Ishikawa (cell line): Measurements from ENCODE around the gene SORCS3.

ENCODE experiments used
- CEBPB ChIP-seq: IDR thresholded peaks from 2 replicates; pipeline ENCODE4 v1.6.1; 2012
- CREB1 ChIP-seq: IDR thresholded peaks from 2 replicates; pipeline ENCODE4 v1.6.1; 2012; ENCODE audit warnings: low read depth
- EGR1 ChIP-seq: IDR thresholded peaks from 2 replicates; pipeline ENCODE4 v1.6.1; 2012
- EP300 ChIP-seq: IDR thresholded peaks from 2 replicates; pipeline ENCODE4 v1.6.1; 2012; ENCODE audit warnings: borderline replicate concordance
- FOXM1 ChIP-seq: IDR thresholded peaks from 2 replicates; pipeline ENCODE4 v1.6.1; 2012; ENCODE audit warnings: low read depth, borderline replicate concordance
- NFIC ChIP-seq: IDR thresholded peaks from 2 replicates; pipeline ENCODE4 v1.6.1; 2012
- RAD21 ChIP-seq: IDR thresholded peaks from 2 replicates; pipeline ENCODE4 v1.6.1; 2012; ENCODE audit warnings: low read depth
- REST ChIP-seq: IDR thresholded peaks from 2 replicates; pipeline ENCODE4 v1.6.1; 2012; ENCODE audit warnings: low read depth, mild to moderate bottlenecking
- TAF1 ChIP-seq: IDR thresholded peaks from 2 replicates; pipeline ENCODE4 v1.6.1; 2012; ENCODE audit warnings: low read depth, mild to moderate bottlenecking
- TCF12 ChIP-seq: IDR thresholded peaks from 2 replicates; pipeline ENCODE4 v1.6.1; 2012; ENCODE audit warnings: low read depth
- TEAD4 ChIP-seq: IDR thresholded peaks from 2 replicates; pipeline ENCODE4 v1.6.1; 2012
- YY1 ChIP-seq: IDR thresholded peaks from 2 replicates; pipeline ENCODE4 v1.6.1; 2012; ENCODE audit warnings: low read depth
- ZBTB7A ChIP-seq: IDR thresholded peaks from 2 replicates; pipeline ENCODE4 v1.6.1; 2012; ENCODE audit warnings: low read depth
- TF ChIP-seq, protein P1 (sequence below): IDR thresholded peaks from 2 replicates; pipeline ENCODE4 v1.6.1; 2012
- TF ChIP-seq, protein P2 (sequence below): IDR thresholded peaks from 2 replicates; pipeline ENCODE4 v1.6.1; 2012

The SORCS3 gene

GRCh38 chr10:105070952-105071351 lies 429.9 kb downstream of the SORCS3 start:
- TF ChIP-seq FOXM1 (no peak), NFIC (no peak), REST (no peak), CREB1 (no peak), ZBTB7A (no peak), TAF1 (no peak), TEAD4 (no peak), CEBPB (no peak), YY1 (no peak), EP300 (no peak), TCF12 (no peak), EGR1 (no peak), RAD21 (no peak)
- TF ChIP-seq, protein P1, sequence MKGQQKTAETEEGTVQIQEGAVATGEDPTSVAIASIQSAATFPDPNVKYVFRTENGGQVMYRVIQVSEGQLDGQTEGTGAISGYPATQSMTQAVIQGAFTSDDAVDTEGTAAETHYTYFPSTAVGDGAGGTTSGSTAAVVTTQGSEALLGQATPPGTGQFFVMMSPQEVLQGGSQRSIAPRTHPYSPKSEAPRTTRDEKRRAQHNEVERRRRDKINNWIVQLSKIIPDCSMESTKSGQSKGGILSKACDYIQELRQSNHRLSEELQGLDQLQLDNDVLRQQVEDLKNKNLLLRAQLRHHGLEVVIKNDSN: no peak
- TF ChIP-seq, protein P2, sequence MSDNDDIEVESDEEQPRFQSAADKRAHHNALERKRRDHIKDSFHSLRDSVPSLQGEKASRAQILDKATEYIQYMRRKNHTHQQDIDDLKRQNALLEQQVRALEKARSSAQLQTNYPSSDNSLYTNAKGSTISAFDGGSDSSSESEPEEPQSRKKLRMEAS: no peak

- TF ChIP-seq EGR1: no peak
- no peak for TF ChIP-seq TEAD4
- TF ChIP-seq TCF12: no peak
- TF ChIP-seq, protein P2: no peak
- TF ChIP-seq FOXM1: no peak
- no peak for TF ChIP-seq CREB1
- no peak for TF ChIP-seq REST
- TF ChIP-seq, protein P1: no peak
- no peak for TF ChIP-seq ZBTB7A
- TF ChIP-seq RAD21: no peak
Measured at GRCh38 chr10:105071980-105072379, 430.9 kb downstream of the SORCS3 start.

GRCh38 chr10:105073999-105074398 lies 432.9 kb downstream of the SORCS3 start:
- TF ChIP-seq CEBPB (no peak), TCF12 (no peak), ZBTB7A (no peak), FOXM1 (no peak), EP300 (no peak), REST (no peak), NFIC (no peak), CREB1 (no peak), TAF1 (no peak)
- TF ChIP-seq, protein P1: no peak
- TF ChIP-seq, protein P2: no peak

DNA sequence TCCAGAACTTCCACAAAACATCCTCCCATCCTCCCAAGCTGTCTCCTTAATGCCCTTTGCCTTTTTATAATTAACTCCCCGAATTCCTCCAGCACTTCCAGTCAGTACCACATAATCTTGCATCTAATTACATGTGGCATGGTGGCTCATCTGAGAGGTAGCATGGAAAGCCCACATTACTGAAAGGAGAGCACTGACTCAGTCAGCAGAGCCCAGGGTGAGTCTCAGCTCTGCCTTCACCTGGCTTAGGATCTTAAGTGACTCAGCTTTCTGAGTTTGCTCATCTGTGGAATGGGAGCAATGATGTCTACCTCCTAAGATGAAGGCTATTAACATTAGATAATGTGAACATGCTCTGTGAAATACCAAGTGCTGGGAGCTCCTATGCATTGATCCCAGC lies 433.9 kb downstream of the SORCS3 start:
- TF ChIP-seq, protein P2: no peak
- TF ChIP-seq EP300 (no peak), FOXM1 (no peak), NFIC (no peak), ZBTB7A (no peak), TAF1 (no peak), CREB1 (no peak), TCF12 (no peak), RAD21 (no peak), YY1 (no peak), EGR1 (no peak), CEBPB (no peak)
- TF ChIP-seq, protein P1: no peak
